GM21528 (cell line): ENCODE results near the gene CHD5.

Experiments
- ATAC-seq: cut with Tn5 transposase; IDR thresholded peaks from one replicate; pipeline ENCODE4 v1.9.1; 2021; ENCODE audit warnings: mild to moderate bottlenecking, moderate library complexity; ENCODE audit not compliant: unreplicated experiment, low FRiP score

The CHD5 gene

GRCh38 chr1:6177681-6178380 is 2.3 kb downstream of the CHD5 start:
- no peak for ATAC-seq

GRCh38 chr1:6176779-6177178 is 3.3 kb downstream of the CHD5 start:
- no peak for ATAC-seq

GRCh38 chr1:6175411-6175828 is 4.7 kb downstream of the CHD5 start:
- no peak for ATAC-seq

- no peak for ATAC-seq
Measured at GRCh38 chr1:6174621-6175410, 5.3 kb downstream of the CHD5 start.

- no peak for ATAC-seq
Measured at GRCh38 chr1:6172549-6172948, 7.6 kb downstream of the CHD5 start.

GRCh38 chr1:6171548-6172124 is 8.5 kb downstream of the CHD5 start:
- ATAC-seq: no peak

- ATAC-seq: no peak
Measured at GRCh38 chr1:6170742-6171201, 9.3 kb downstream of the CHD5 start.

- ATAC-seq: no peak
Measured at GRCh38 chr1:6170116-6170741, 9.9 kb downstream of the CHD5 start.

- ATAC-seq: no peak
Measured at GRCh38 chr1:6168947-6169586, 11.1 kb downstream of the CHD5 start.

- no peak for ATAC-seq
Measured at GRCh38 chr1:6167391-6168303, 12.5 kb downstream of the CHD5 start.

GRCh38 chr1:6166655-6167390 is 13.3 kb downstream of the CHD5 start:
- no peak for ATAC-seq

- ATAC-seq: no peak
Measured at GRCh38 chr1:6166221-6166620, 13.9 kb downstream of the CHD5 start.

GRCh38 chr1:6165441-6165985 is 14.6 kb downstream of the CHD5 start:
- ATAC-seq: no peak

GRCh38 chr1:6165027-6165426 is 15.1 kb downstream of the CHD5 start:
- no peak for ATAC-seq

GRCh38 chr1:6163973-6164617 is 16.0 kb downstream of the CHD5 start:
- no peak for ATAC-seq

- ATAC-seq: no peak
Measured at GRCh38 chr1:6163191-6163972, 16.7 kb downstream of the CHD5 start.

GRCh38 chr1:6162773-6163172 is 17.3 kb downstream of the CHD5 start:
- ATAC-seq: no peak
